GM21390 (cell line): Measurements from ENCODE around the gene RSPH10B.
"Not testable (repeated sequence)": the region's sequence is repeated elsewhere in the genome, so short reads cannot be mapped to it uniquely, and the experiment has no call there.

Experiments
- ATAC-seq: cut with Tn5 transposase; IDR thresholded peaks from one replicate; pipeline ENCODE4 v1.9.1; 2021; ENCODE audit not compliant: unreplicated experiment

Gene RSPH10B

DNA sequence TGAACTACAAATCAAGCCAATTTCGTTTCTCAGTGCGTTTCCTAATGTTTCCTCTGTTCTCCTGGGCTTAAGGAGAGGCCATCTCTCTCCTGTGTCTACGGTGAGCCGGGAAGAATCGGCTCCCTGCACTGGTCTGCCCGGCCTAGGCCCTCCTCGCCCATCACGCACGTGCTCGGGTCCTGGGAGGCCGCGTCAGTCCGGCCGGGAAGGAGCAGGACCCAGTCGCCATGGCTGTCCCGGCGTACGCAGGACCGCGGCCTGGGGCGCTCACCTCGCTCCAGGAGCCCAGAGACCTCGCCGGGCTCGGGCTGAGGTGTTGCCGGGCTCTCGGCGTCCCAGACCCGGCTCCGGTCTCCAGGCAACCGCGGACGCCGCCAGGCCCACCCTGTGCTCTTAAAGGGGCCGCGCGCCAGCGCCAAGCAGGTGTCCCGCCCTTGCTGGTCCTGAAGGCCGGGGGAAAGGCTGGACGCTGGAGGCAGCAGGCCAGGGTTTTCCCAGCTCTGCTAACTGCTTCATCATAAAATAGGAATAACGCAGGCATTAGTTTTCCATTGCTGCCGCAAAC, at the start of gene RSPH10B:
Gene RSPH10B, minus strand, starts transcription at position 343 of the 565 bp plus-strand sequence. CDS start 3,573 bp downstream, outside the sequence.
- not testable (repeated sequence) for ATAC-seq

DNA sequence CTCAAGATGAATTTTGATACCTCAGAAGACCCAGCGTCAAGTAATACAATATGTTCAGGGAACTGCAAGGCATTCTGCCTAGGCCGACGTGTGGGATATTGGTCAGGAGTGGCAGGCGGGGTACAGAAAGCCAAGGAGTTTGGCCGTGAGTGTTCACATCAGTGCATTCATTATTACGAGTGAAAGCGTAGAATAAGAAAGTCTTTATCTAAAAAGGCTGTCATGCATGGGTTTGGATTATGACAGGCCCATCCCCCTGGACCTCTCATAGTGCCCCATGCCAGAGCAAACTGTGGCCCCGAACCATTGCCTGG, 46.1 kb upstream of the RSPH10B start:
- no peak for ATAC-seq

DNA sequence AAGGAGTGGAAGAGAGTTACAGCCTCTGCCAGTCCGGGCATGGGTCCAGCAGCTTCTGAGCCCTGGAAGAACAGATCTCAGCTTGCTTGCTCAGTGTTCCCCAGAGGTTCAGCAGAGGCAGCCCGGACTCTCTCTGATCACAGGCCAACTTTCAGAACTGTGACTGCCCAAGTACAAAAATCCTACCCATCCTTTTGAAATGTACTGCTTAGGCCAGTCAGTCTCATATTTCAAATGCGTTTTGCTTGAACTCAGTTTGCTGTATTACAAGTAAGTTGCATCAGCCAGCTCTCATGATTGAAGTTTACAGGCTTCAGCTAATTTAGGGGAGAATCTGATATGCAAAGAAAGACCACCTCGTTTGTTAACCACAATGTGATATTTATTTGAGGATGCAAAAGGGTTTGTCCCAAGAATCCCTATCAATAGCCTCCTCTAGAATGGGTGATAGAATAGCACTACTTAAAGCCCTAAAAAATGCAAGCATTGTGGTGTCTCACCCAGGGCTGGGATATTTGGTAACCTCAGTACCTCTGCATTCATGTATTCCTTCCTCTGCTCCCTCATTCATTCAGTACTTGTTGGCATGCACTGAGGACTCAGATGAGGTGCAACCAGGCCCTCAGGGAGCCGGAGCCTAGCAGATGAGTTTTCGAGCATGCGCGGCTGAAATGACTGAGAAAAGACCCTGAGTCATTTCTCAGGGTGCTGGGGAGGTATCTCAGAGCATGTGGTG, 45.6 kb upstream of the RSPH10B start:
- ATAC-seq = no peak

DNA sequence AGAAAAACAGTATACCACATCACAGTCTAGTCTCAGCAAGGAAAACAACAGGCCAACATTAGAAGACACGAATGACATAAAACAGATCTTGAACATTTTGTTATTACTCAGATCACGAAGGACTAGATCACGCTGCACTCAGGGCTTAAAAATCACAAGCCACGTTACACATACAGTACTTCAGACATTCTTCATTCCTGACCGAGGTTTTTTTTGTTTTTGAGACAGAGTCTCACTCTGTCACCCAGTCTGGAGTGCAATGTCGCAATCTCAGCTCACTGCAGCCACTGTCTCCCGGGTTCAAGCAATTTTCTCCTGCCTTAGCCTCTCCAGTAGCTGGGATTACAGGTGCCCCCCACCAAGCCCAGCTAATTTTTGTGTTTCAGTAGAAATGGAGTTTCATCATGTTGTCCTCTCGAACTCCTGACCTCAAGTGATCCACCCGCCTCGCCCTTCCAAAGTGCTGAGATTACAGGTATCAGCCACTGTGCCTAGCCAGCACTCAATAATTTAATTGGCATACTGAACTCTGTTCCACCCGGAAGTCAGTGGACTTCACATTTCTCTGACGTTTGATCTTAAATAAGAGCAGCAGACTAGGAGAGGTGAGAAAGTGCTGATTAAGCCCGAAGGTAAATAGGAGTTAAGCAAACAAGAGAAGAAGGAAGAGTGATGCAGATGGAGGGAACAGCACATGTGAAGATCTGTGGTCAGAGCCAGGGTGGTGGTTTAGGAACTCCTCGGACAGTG, 42.0 kb upstream of the RSPH10B start:
- no peak for ATAC-seq

DNA sequence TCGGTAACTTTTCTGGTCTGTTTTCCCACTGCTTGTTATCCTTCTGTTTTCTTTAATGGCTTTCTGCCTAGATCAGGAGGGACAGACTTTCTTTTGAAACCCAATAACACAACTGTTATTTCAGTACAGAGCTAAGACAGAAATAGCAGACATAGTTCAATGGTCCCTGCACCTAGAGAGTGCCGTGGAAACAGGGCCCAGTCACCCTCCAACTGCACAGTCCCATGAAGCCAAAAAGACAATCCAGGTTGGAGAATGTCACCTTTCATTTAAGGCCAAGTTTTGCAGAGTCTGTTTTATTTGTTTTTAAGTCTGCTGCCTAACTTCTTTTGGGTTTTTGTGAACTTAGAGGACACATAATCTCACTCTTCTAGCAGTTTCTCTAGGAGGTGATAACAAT, 41.1 kb upstream of the RSPH10B start:
- ATAC-seq = no peak

DNA sequence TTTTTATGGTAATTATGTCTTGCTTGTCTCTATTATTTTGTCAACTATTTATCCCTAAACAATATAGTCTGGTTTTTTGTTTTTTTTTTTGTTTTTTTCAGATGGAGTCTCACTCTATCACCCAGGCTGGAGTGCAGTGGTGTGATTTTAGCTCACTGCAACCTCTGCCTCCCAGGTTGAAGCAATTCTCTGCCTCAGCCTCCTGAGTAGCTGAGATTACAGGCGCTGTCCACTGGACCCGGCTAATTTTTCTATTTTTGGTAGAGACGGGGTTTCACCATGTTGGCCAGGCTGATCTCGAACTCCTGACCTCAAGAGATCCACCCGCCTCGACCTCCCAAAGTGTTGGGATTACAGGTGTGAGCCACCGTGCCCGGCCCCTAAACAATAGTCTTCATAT, 39.9 kb upstream of the RSPH10B start:
- ATAC-seq = not testable (repeated sequence)

DNA sequence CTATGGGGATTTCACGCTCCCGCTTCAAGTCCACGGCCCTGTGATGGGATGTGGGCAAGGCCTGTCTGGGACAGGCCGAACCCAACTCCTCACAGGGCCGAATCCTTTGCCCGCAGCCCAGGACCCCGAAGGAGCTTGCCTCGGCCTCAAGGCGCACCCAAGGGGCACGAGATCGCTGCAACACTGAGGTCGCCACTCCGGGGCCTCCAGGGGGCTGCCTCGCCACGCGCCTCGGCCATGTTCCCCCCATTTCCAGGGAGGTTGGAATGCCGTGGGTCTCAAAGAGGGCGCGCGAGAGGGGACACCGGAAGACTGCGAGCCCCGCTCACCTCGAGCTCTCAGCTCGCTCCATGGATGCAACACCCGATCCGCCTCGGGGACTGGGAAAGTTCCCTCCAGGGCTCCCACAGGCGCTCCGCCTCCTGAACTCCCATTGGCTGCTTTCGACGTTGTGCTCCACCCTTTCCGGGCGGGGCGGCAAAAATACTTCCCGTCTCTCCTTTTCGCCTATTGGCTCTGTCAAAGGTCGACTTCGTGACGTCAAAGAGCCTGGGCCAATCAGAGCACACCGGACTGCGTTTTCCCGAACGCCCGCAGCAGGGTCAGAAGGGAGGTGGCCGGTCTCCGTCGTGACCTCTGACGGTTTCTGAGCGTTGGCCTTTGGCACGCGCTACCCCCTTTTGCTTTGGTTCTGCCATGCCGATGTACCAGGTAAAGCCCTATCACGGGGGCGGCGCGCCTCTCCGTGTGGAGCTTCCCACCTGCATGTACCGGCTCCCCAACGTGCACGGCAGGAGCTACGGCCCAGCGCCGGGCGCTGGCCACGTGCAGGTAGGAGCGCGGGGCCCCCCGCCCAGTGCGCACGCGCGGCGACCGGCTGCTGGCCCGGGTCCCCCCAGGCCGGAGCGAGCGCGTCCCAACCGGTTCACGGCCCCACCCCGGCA, 38.5 kb upstream of the RSPH10B start, which contains the start of the genes AIMP2 and PMS2:
Gene AIMP2, plus strand, starts transcription at position 605 of the 944 bp plus-strand sequence. Its CDS starts 92 bp downstream, at position 697.
Gene PMS2, minus strand, starts transcription at position 382 of the 944 bp plus-strand sequence. Its CDS starts 30 bp downstream, at position 352.
- peak; percentile 92 for ATAC-seq

DNA sequence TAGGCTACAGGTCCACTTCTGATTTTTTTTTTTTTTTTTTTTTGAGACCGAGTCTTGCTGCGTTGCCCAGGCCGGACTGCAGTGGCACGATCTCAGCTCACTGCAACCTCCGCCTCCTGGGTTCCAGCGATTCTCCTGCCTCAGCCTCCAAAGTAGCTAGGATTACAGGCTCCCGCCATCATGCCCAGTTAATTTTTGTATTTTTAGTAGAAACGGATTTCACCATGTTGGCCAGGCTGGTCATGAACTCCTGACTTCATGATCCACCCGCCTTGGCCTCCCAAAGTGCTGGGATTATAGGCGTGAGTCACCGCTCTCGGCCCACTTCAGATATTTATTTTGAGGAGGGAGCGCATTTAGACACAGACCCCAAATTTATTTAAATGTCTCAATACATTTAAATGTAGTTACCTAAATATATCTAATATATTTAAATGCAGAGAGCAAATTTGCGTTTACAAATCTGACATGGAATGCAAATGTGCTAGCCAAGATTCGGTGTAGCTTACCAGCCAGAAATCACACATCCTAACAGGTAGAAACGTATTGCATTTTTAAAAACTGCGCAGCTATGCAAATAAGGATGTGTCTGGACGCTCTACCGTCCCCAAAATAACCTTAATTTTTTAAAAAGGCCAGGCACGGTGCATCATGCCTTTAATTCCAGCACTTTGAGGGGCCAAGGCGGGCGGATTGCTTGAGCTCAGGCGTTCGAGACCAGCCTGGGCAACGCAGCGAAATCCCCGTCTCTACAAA, 37.5 kb upstream of the RSPH10B start:
- not testable (repeated sequence) for ATAC-seq

DNA sequence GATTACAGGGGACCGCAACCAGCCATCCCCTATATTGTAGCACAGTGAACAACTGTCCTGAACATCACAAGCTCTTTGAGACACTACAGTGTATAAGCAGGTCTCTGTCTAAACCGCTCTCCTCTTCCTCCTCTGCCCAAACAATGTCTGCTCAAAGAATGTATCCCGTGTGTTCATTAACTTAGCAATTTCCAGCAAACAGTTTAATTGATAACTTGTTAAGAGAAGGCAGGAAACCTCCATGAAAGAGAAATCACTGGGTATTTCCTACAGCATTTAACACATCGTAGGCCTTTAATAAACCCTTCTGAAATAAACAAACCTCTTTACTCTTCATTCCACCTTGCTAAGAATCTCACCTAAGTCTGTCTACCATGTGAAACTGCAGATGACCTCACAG, 36.9 kb upstream of the RSPH10B start:
- no peak for ATAC-seq

DNA sequence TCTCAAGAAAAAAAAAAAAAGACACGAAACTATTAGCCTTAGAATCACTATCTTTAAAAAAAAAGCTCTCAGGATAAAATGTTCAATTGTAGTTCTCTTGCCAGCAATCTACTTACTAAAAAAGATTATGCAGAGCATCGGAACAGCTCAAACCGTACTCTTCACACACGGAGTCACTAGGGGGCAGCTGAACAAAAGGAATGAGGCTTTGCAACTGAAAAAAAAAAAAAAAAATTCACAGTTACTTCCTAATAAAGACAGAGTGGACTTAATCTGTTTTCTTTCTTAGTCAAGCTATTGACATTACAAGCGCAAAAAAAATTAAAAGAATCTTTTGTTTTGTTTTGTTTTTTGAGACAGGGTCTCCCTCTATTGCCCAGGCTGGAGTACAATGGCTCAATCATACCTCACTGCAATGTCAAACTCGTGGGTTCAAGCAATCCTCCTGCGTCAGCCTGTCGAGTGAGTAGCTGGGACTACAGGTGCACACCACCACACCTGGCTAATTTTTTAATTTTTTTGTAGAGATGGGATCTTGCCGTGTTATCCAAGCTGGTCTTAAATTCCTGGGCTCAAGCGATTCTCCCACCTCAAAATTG, 26.8 kb upstream of the RSPH10B start:
- no peak for ATAC-seq

DNA sequence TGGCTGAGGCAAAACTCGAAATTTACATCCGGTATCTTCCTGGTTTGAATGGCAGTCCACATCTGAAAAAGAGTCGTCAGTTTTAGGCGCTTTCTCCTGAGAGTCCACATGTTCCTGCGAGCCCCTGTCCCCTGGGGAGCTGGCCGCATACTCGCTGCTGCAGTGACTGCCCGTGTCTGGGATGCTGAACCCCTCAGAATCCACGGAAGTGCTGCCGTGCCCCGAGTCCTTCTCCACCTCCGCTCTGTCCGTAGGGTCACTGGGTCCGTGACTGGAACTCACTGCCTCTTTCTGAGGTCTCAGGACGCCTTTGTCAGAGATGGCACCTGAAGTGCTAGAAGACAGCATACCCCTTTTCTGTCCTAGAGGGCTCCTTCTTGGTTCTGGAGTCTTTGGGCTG, 16.6 kb upstream of the RSPH10B start:
- ATAC-seq = not testable (repeated sequence)

DNA sequence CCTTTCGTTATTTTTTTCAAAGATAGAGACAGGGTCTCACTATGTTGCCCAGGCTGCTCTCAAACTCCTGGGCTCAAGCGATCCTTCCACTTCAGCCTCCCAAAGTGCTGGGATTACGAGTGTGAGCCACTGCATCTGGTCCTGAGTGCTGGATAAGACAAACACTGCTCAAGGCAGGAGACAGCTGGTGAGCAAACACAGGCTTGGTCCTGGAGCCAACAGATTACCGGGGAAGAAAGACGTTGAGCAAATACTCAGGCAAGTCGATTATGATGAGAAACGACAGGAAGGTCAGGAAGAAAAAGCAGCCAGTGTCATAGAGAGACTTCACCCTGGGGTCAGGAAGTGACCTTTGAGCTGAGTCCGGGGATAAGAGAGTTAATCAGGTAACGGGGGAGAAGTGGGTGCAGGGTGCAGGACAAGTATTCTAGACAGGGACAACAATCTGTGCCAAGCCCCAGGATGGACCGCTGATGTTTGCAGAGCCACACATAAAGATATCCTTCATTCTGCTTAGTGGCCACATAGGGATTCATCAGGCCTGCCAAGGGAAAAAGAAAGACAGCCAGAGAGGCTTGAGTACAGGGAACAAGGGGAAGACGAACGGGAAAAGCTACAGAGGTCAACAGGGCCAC, 9.3 kb upstream of the RSPH10B start:
- ATAC-seq = not testable (repeated sequence)

DNA sequence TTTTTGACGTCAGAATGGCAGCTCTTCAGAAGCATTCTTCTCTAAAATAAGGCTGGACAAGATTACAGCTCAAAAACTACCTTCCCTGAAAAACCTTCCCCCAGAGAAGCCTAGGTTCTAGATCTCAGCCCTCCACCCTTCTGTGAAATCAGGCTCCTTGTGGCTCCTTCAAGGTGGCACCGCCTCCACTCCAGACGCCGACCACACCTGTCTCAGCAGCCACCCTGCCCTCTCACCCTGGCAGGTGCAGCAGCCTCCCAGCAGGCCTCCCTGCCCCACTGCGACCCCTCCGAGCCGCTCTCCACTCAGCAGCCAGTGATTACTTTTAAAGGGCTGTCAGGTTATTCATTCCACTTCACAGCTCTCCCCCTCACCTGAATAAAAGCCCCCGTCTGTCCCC, 3.1 kb upstream of the RSPH10B start:
- ATAC-seq = not testable (repeated sequence)

DNA sequence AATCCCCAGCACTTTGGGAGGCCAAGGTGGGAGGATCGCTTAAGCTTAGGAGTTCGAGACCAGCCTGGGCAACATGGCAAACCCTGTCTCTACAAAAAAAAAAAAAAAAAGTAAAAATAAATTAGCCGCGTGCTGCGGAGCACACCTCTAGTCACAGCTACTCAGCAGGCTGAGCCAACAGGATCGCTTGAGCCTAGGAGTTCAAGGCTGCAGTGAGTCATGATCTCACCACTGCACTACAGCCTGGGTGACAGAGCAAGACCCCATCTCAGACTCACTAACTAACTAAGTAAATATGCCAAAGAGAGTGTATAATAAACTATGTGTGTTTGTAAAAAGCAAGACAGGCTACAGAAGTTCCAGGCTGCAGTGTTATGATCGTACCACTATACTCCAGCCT, 6.7 kb downstream of the RSPH10B start:
- ATAC-seq = not testable (repeated sequence)

DNA sequence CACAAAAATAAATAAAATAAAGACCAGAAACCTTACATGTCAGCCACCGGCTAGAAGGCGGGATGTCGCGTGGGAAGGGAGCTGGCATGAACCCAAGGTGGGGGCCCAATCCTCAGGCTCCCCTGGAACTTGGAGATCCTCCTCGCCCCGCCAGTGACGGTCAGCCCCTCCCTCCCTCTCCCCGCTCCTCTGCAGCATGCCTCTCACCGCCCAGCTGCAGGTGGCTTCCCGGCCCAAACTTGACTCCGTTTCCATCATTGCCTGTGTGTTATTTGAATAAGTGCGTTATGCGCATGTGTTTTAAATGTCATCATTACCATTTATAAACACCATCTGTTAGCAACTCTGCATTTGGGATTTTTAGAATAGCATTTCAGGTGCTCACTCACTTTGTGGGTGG, 7.3 kb downstream of the RSPH10B start:
- not testable (repeated sequence) for ATAC-seq

DNA sequence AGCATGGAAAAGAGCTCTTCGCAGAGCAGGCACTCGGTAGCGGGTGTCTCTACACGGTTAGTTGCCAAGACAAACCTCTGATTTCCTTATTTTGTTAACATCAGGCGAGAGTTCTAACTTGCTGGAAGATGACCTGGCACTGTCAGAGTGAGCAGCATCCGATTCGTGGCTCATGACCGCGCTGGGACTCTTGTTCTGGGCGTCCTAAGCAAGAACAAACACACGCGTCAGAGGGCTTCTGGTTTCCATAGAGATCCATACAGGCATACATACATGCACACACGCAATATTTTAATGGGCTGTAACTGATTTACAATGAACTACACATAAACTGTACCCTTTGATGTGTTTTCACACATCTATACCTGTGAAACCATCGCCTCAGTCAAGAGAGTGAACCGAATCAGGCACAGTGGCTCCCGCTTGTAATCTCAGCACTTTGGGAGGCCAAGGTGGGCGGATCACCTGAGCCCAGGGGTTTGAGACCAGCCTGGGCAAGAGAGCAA, 35.5 kb downstream of the RSPH10B start:
- ATAC-seq = not testable (repeated sequence)

DNA sequence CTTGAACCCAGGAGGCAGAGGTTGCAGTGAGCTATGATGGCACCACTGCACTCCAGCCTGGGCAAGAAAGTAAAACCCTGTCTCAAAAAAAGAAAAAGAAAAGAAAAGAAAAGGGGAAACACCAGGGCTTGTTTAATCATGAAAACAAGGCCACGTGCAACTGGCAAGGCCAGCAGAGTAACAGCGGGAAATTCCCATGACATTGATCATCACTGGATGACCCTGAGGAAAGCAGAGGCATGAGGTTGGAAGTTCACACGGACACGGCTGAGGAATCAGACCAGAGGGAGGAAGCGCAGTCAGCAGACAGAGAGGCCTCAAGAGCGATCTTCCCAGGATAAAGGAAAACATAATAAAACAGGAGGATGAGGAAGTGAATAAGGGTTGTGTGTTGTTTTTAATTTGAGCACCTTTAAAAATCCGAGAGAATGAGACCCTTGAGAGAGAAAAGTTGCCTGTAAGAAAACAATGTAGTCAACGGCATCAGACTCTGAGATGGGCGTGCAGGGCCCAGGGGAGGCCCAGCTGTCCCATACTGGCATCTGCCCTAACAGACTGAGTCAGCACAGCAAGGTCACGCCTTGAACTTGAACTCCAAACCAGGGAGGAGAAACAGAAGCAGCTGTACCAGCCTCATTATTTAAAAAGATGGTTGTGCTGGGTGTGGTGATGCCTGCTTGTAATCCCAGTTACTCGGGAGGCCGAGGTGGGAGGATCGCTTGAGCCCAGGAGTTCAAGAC, 38.4 kb downstream of the RSPH10B start:
- ATAC-seq = not testable (repeated sequence)

DNA sequence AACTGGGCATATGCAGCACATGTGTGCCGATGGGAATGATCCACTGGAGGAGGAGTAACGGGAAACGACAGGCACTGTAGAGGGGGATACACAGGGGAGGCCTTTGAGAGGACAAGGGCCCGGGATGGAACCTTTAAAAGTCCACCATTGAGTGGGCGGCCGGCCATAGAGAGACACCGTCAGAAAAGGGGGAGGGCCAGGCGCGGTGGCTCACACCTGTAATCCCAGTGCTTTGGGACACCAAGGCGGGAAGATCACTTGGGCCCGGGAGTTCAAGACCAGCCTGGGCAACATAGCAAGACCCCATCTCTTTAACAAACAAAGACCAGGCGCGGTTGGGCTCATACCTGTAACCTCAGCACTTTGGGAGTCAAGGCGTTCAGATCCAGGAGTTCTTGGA, 39.2 kb downstream of the RSPH10B start:
- ATAC-seq = not testable (repeated sequence)
